Measurements from ENCODE around the gene OPCML.

OPCML gene

DNA sequence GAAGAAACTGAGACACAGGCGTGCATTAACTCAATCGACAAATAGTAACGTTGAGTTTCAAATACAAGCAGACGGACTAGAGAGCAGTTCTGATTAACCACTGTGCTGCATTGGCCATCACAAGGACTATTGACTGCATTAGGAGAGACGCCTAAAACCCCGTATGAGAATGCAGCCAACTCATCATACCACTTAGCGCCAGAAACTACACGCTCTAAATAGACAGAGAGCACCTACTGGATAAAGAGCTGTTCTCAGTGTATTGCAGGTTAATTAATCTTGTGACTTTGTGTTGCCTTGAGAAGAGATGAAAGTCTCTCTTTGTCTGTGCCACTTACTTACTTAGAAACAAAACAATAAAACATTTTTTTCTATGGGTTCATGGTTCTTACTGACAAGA is 484.0 kb downstream of the OPCML start:
- H3K9me2 ChIP-seq (replicated peaks; ENCODE audit: insufficient read depth, low read length), result no peaks in the 10 kb centered on the region

GRCh38 chr11:133047771-133048115 is 484.6 kb downstream of the OPCML start:
- Histone ChIP-seq H3K79me2 (ENCODE audit: insufficient read depth, low read length) (no peaks in the 10 kb centered on the region), H3K36me3 (ENCODE audit: low read length) (no peaks in the 10 kb centered on the region), H3K4me2 (ENCODE audit: low read depth, low read length, poor library complexity, severe bottlenecking) (no peak overlapping the region), H3K27ac (ENCODE audit: low read depth, low read length) (no peak overlapping the region), H4K20me1 (ENCODE audit: low read depth, low read length) (no peaks in the 10 kb centered on the region), H2AFZ (ENCODE audit: low read depth, low read length, severe bottlenecking) (no peak overlapping the region), H3K9me2 (replicated peaks; ENCODE audit: insufficient read depth, low read length) (no peaks in the 10 kb centered on the region), H3K4me3 (ENCODE audit: insufficient read depth, low read length, poor library complexity, severe bottlenecking) (no peak overlapping the region), H3K27me3 (ENCODE audit: low read length) (no peaks in the 10 kb centered on the region), H3K9me3 (ENCODE audit: insufficient read depth, low read length) (no peaks in the 10 kb centered on the region), H3K9ac (ENCODE audit: low read length) (no peak overlapping the region), H3F3A (ENCODE audit: insufficient read depth) (no peaks in the 10 kb centered on the region)
- TF ChIP-seq EZH2phosphoT487 (conservative IDR thresholded peaks at IDR 0.05; ENCODE audit: low read length), result no peak
- TF ChIP-seq CTCF (IDR thresholded peaks at IDR 0.05; ENCODE audit: insufficient read depth, low read length, poor library complexity, severe bottlenecking), result no peak

More for the DNA sequence above, 484.0 kb downstream of the OPCML start:
- Histone ChIP-seq H3K27ac (ENCODE audit: low read depth, low read length) (no peak overlapping the region), H3K9ac (ENCODE audit: low read length) (no peak overlapping the region), H3K27me3 (ENCODE audit: low read length) (no peaks in the 10 kb centered on the region), H3F3A (ENCODE audit: insufficient read depth) (no peaks in the 10 kb centered on the region), H3K79me2 (ENCODE audit: insufficient read depth, low read length) (no peaks in the 10 kb centered on the region), H3K4me3 (ENCODE audit: insufficient read depth, low read length, poor library complexity, severe bottlenecking) (no peak overlapping the region), H3K36me3 (ENCODE audit: low read length) (no peaks in the 10 kb centered on the region), H2AFZ (ENCODE audit: low read depth, low read length, severe bottlenecking) (no peak overlapping the region), H3K4me2 (ENCODE audit: low read depth, low read length, poor library complexity, severe bottlenecking) (no peak overlapping the region), H3K9me3 (ENCODE audit: insufficient read depth, low read length) (no peaks in the 10 kb centered on the region), H4K20me1 (ENCODE audit: low read depth, low read length) (no peaks in the 10 kb centered on the region)
- TF ChIP-seq CTCF (IDR thresholded peaks at IDR 0.05; ENCODE audit: insufficient read depth, low read length, poor library complexity, severe bottlenecking) (no peak), EZH2phosphoT487 (conservative IDR thresholded peaks at IDR 0.05; ENCODE audit: low read length) (no peak)

DNA sequence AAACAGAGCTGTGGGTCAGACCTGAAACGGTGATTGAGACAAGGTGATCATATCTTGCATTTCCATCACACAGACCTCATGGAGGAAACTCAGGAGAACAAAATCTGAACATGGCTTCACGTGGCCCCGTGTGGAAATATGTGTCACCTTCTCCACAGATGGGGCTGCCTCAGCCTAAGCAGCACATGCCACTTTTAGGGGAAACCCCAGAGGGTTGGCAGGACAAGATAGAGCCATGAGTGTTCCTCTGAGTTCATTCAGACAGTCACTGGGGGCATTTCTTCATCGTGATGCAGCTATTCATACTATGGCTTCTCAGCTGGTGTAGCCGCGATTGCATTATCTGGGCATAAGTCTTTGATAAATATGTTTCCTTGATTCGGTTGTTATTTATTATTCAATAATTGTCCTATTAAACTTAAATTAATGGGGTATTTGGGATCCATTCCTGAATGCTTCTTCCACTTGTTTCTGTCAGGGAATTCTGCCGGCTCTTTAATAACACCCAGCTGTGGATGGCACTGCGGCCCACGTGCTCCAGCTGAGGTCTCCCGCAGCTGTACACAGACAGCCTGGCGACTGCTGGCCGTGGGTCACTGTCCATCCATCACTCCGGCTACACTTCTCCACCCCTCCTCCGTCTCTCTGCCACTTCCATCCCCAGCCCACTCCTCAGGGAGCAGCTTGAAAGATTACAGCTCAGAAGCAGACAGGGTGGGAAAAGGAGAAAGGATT is 485.1 kb downstream of the OPCML start:
- Histone ChIP-seq H3K4me2 (ENCODE audit: low read depth, low read length, poor library complexity, severe bottlenecking) (no peak overlapping the region), H3F3A (ENCODE audit: insufficient read depth) (no peaks in the 10 kb centered on the region), H3K9ac (ENCODE audit: low read length) (no peak overlapping the region), H3K4me3 (ENCODE audit: insufficient read depth, low read length, poor library complexity, severe bottlenecking) (no peak overlapping the region), H2AFZ (ENCODE audit: low read depth, low read length, severe bottlenecking) (no peak overlapping the region), H3K27me3 (ENCODE audit: low read length) (no peaks in the 10 kb centered on the region), H3K36me3 (ENCODE audit: low read length) (no peaks in the 10 kb centered on the region), H4K20me1 (ENCODE audit: low read depth, low read length) (no peaks in the 10 kb centered on the region), H3K9me3 (ENCODE audit: insufficient read depth, low read length) (no peaks in the 10 kb centered on the region), H3K27ac (ENCODE audit: low read depth, low read length) (no peak overlapping the region), H3K79me2 (ENCODE audit: insufficient read depth, low read length) (no peaks in the 10 kb centered on the region), H3K9me2 (replicated peaks; ENCODE audit: insufficient read depth, low read length) (no peaks in the 10 kb centered on the region)
- TF ChIP-seq EZH2phosphoT487 (conservative IDR thresholded peaks at IDR 0.05; ENCODE audit: low read length), result no peak
- TF ChIP-seq CTCF (IDR thresholded peaks at IDR 0.05; ENCODE audit: insufficient read depth, low read length, poor library complexity, severe bottlenecking), result no peak
